Caco-2 (cell line): ENCODE measurements around the gene OR7G2. TPM values are rescaled to one million over a fixed set of nuclear protein-coding genes. Genes with fewer than 3 reads are reported as not detected.

Experiments
- BruUV-seq: library from RNA; stranded (reverse); fragments of 400-500 nt; replicated peaks from 2 replicates; lab custom pipeline; 2021; lab: Mats Ljungman, UMichigan
- CTCF ChIA-PET: fragments of 300-600 bp; sonication (Branson Sonifier 250); formaldehyde crosslinking; loops from one replicate; lab custom pipeline; 2022; ENCODE audit warnings: antibody characterized with exemption; lab: Charles Lee
- POLR2A ChIA-PET: fragments of 300-600 bp; sonication (Branson Sonifier 250); formaldehyde crosslinking; loops from one replicate; lab custom pipeline; 2022; ENCODE audit warnings: antibody characterized with exemption; lab: Charles Lee
- DNase-seq, 2 experiments: peaks; one replicate each; pipeline versions ENCODE4 v3.0.0 to v3.0.0-alpha.2; 2020 to 2022
- H3K27me3 ChIP-seq: replicated peaks from 2 replicates; pipeline ENCODE4 v1.6.0; 2011; ENCODE audit warnings: low read length; ENCODE audit not compliant: control insufficient read depth, insufficient read depth
- H3K36me3 ChIP-seq: 2 replicates; pipeline ENCODE4 v1.5.1; 2011; ENCODE audit warnings: low read length; ENCODE audit not compliant: control insufficient read depth, insufficient read depth
- H3K4me1 ChIP-seq: fragments of 250-450 bp; sonication (Bioruptor Pico); 2 replicates; pipeline ENCODE4 v1.5.1; 2020; ENCODE audit warnings: mild to moderate bottlenecking
- H3K4me3 ChIP-seq: 2 replicates; pipeline ENCODE4 v1.5.1; 2011; ENCODE audit warnings: low read depth, mild to moderate bottlenecking, control low read depth, low read length
- H3K9me3 ChIP-seq: fragments of 250-450 bp; sonication (Bioruptor Pico); 2 replicates; pipeline ENCODE4 v1.5.1; 2020; ENCODE audit warnings: mild to moderate bottlenecking, moderate library complexity
- H3K27ac Mint-ChIP-seq: one replicate; pipeline ENCODE4 v1.8.0; 2022; ENCODE audit warnings: mixed read lengths; ENCODE audit not compliant: unreplicated experiment
- H3K27me3 Mint-ChIP-seq: one replicate; pipeline ENCODE4 v1.8.0; 2022; ENCODE audit warnings: mixed read lengths; ENCODE audit not compliant: insufficient read depth, unreplicated experiment
- H3K36me3 Mint-ChIP-seq: one replicate; pipeline ENCODE4 v1.8.0; 2022; ENCODE audit warnings: mild to moderate bottlenecking, mixed read lengths; ENCODE audit not compliant: insufficient read depth, unreplicated experiment
- H3K4me1 Mint-ChIP-seq: one replicate; pipeline ENCODE4 v1.8.0; 2022; ENCODE audit warnings: low read depth, mixed read lengths; ENCODE audit not compliant: unreplicated experiment
- H3K4me3 Mint-ChIP-seq: one replicate; pipeline ENCODE4 v1.8.0; 2022; ENCODE audit warnings: mild to moderate bottlenecking, moderate library complexity, mixed read lengths; ENCODE audit not compliant: unreplicated experiment
- H3K9me3 Mint-ChIP-seq: one replicate; pipeline ENCODE4 v1.8.0; 2022; ENCODE audit warnings: mixed read lengths; ENCODE audit not compliant: unreplicated experiment
- CTCF ChIP-seq, 2 experiments: fragments of 200-600 bp in 1 of 2; IDR thresholded peaks; 1 replicate in 1 of 2; 2 replicates in 1 of 2; pipeline versions ENCODE4 v1.5.1 to v1.8.0; 2011 to 2022; ENCODE audit warnings: antibody characterized with exemption in 1 of 2, control low read depth in 1 of 2, inconsistent platforms in 1 of 2, low read depth in 1 of 2, low read length in 1 of 2, mild to moderate bottlenecking in 1 of 2, moderate library complexity in 1 of 2; ENCODE audit not compliant: insufficient read depth in 1 of 2, severe bottlenecking in 1 of 2, unreplicated experiment in 1 of 2
- intact Hi-C: fragments of 100-400 bp; cut with micrococcal nuclease; formaldehyde crosslinking; loops from one replicate; pipeline ENCODE4 v1.10.0; 2022; ENCODE audit not compliant: unreplicated experiment
- total RNA-seq: library from RNA; stranded (reverse); gene quantifications from 2 replicates; pipeline ENCODE4 v1.2.3, GENCODE V29; 2022

OR7G2 gene
- total RNA-seq, 1 experiment from 2014 or later = not detected

GRCh38 chr19:9130965-9131364, 23.7 kb upstream of the OR7G2 start:
- Mint-ChIP-seq H3K36me3 (no peaks in the 10 kb centered on the region), H3K27me3 (peaks cover 3% of the 10 kb centered on the region), H3K9me3 (no peaks in the 10 kb centered on the region), H3K4me1 (no peaks in the 10 kb centered on the region), H3K27ac (no peak overlapping the region), H3K4me3 (no peak overlapping the region)
- DNase-seq = no peak
- H3K4me3 ChIP-seq = no peak overlapping the region
- intact Hi-C loops = no loop called here
- H3K36me3 ChIP-seq = no peaks in the 10 kb centered on the region
- H3K27me3 ChIP-seq = no peaks in the 10 kb centered on the region
- no peaks in the 10 kb centered on the region for H3K9me3 ChIP-seq
- H3K4me1 ChIP-seq = no peaks in the 10 kb centered on the region
- ChIA-PET POLR2A (no interaction called here), CTCF (no interaction called here)
- no TSS peak for BruUV-seq
- TF ChIP-seq CTCF (IDR thresholded peaks at IDR 0.05; ENCODE audit: insufficient read depth in 1 of 2, low read depth in 1 of 2, low read length in 1 of 2, severe bottlenecking in 1 of 2, unreplicated experiment in 1 of 2) = no peak

- intact Hi-C loops = no loop called here
- H3K36me3 ChIP-seq = no peaks in the 10 kb centered on the region
- H3K27me3 ChIP-seq = no peaks in the 10 kb centered on the region
- DNase-seq = no peak
- Mint-ChIP-seq H3K27ac (no peak overlapping the region), H3K4me1 (no peaks in the 10 kb centered on the region), H3K9me3 (no peaks in the 10 kb centered on the region), H3K4me3 (no peak overlapping the region), H3K36me3 (no peaks in the 10 kb centered on the region), H3K27me3 (peaks cover 3% of the 10 kb centered on the region)
- H3K9me3 ChIP-seq = no peaks in the 10 kb centered on the region
- no TSS peak for BruUV-seq
- H3K4me3 ChIP-seq = no peak overlapping the region
- ChIA-PET CTCF (no interaction called here), POLR2A (no interaction called here)
- TF ChIP-seq CTCF (IDR thresholded peaks at IDR 0.05; ENCODE audit: insufficient read depth in 1 of 2, low read depth in 1 of 2, low read length in 1 of 2, severe bottlenecking in 1 of 2, unreplicated experiment in 1 of 2) = no peak
- H3K4me1 ChIP-seq = no peaks in the 10 kb centered on the region
Observed at GRCh38 chr19:9128171-9128570, 20.9 kb upstream of the OR7G2 start.

- no peaks in the 10 kb centered on the region for H3K9me3 ChIP-seq
- no peak within 1 kb of the TSS for H3K4me3 ChIP-seq
- CTCF ChIA-PET = no interaction called here
- BruUV-seq = no TSS peak
- no peaks in the 10 kb centered on the region for H3K4me1 ChIP-seq
- H3K9me3 Mint-ChIP-seq = no peaks in the 10 kb centered on the region
- DNase-seq = no peak
- H3K27ac Mint-ChIP-seq = no peak within 1 kb of the TSS
- no peaks in the 10 kb centered on the region for H3K36me3 Mint-ChIP-seq
- POLR2A ChIA-PET = no interaction called here
- no peaks in the 10 kb centered on the region for H3K27me3 ChIP-seq
- H3K4me1 Mint-ChIP-seq = no peaks in the 10 kb centered on the region
- intact Hi-C loops = no loop called here
- no peak for TF ChIP-seq CTCF (IDR thresholded peaks at IDR 0.05; ENCODE audit: insufficient read depth in 1 of 2, low read depth in 1 of 2, low read length in 1 of 2, severe bottlenecking in 1 of 2, unreplicated experiment in 1 of 2)
- H3K4me3 Mint-ChIP-seq = no peak within 1 kb of the TSS
- peaks cover 3% of the 10 kb centered on the region for H3K27me3 Mint-ChIP-seq
- H3K36me3 ChIP-seq = no peaks in the 10 kb centered on the region
Observed at GRCh38 chr19:9126900-9127405, 19.7 kb upstream of the OR7G2 start, which contains the start of gene OR7G3. TSS of gene OR7G3 (minus strand) at chr19:9126950. CDS start at chr19:9126950, 0 bp downstream.
